WI38 (cell line): ENCODE measurements around the gene SARDH.

ENCODE experiments used
- H3K4me3 ChIP-seq: 2 replicates; pipeline ENCODE4 v1.5.1; 2011; ENCODE audit warnings: low read depth, mild to moderate bottlenecking, control low read depth, low read length
- CTCF ChIP-seq: IDR thresholded peaks from 2 replicates; pipeline ENCODE4 v1.5.1; 2012; ENCODE audit warnings: low read depth, mild to moderate bottlenecking, control low read depth, low read length

SARDH gene

GRCh38 chr9:133664173-133665050, 73.7 kb downstream of the SARDH start:
- H3K4me3 ChIP-seq = no peak overlapping the region
- no peak for TF ChIP-seq CTCF

GRCh38 chr9:133661846-133662540, 76.2 kb downstream of the SARDH start:
- no peak for TF ChIP-seq CTCF
- H3K4me3 ChIP-seq = no peak overlapping the region

- TF ChIP-seq CTCF = no peak
- H3K4me3 ChIP-seq = no peak overlapping the region
These were observed 78.6 kb downstream of the SARDH start for GRCh38 chr9:133659516-133659915.

- no peak overlapping the region for H3K4me3 ChIP-seq
- TF ChIP-seq CTCF = no peak
These were observed 79.4 kb downstream of the SARDH start for GRCh38 chr9:133658442-133659431.

- no peak for TF ChIP-seq CTCF
These were observed 81.0 kb downstream of the SARDH start for GRCh38 chr9:133657120-133657661.

GRCh38 chr9:133656211-133657119, 81.7 kb downstream of the SARDH start:
- no peak for TF ChIP-seq CTCF
- H3K4me3 ChIP-seq = no peak overlapping the region

More at GRCh38 chr9:133657120-133657661, 81.0 kb downstream of the SARDH start:
- H3K4me3 ChIP-seq = no peak overlapping the region
